WI38 (cell line): Measurements from ENCODE around the gene ADRA2B.
A peak's percentile ranks its signal among the peaks of the same experiment; 100 is the strongest.
"Not testable (repeated sequence)": the region's sequence is repeated elsewhere in the genome, so short reads cannot be mapped to it uniquely, and the experiment has no call there.

Experiments
- H3K4me3 ChIP-seq: 2 replicates; pipeline ENCODE4 v1.5.1; 2011; ENCODE audit warnings: low read depth, mild to moderate bottlenecking, control low read depth, low read length
- TF ChIP-seq, protein P1 (sequence below): IDR thresholded peaks from 2 replicates; pipeline ENCODE4 v1.5.1; 2012; ENCODE audit warnings: low read depth, mild to moderate bottlenecking, control low read depth, low read length

Gene ADRA2B

DNA sequence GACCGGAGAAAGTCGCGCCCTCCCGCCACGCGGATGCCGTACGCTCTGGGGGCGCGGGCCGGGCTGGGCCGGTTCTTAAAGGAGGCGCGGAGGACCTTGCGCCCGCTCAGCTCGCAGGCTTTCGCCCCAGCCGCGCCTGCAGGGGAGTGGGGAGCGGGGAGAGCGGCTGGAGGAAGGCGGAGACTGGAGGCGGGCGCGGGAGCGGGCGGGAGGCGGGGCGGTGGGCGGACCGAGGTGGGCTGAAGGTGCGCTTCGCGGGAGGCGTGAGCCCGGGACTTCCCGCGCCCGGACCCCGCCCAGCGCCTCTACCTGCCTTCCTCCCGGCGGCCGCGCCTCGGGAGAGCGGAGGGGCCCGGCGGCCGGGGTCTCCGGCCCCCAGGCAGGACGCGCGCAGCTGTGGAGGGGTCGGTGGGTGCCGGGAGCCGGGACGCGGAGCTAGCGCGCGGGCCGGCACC lies at the start of gene ADRA2B:
TSS of gene ADRA2B (minus strand) at position 148 of the 455 bp plus-strand sequence. CDS start 422 bp downstream, outside the sequence.
- H3K4me3 ChIP-seq: peak within 1 kb of the TSS; percentile 24; the same call in 1 of the 2 replicates
- TF ChIP-seq, protein P1, sequence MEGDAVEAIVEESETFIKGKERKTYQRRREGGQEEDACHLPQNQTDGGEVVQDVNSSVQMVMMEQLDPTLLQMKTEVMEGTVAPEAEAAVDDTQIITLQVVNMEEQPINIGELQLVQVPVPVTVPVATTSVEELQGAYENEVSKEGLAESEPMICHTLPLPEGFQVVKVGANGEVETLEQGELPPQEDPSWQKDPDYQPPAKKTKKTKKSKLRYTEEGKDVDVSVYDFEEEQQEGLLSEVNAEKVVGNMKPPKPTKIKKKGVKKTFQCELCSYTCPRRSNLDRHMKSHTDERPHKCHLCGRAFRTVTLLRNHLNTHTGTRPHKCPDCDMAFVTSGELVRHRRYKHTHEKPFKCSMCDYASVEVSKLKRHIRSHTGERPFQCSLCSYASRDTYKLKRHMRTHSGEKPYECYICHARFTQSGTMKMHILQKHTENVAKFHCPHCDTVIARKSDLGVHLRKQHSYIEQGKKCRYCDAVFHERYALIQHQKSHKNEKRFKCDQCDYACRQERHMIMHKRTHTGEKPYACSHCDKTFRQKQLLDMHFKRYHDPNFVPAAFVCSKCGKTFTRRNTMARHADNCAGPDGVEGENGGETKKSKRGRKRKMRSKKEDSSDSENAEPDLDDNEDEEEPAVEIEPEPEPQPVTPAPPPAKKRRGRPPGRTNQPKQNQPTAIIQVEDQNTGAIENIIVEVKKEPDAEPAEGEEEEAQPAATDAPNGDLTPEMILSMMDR: no peak

DNA sequence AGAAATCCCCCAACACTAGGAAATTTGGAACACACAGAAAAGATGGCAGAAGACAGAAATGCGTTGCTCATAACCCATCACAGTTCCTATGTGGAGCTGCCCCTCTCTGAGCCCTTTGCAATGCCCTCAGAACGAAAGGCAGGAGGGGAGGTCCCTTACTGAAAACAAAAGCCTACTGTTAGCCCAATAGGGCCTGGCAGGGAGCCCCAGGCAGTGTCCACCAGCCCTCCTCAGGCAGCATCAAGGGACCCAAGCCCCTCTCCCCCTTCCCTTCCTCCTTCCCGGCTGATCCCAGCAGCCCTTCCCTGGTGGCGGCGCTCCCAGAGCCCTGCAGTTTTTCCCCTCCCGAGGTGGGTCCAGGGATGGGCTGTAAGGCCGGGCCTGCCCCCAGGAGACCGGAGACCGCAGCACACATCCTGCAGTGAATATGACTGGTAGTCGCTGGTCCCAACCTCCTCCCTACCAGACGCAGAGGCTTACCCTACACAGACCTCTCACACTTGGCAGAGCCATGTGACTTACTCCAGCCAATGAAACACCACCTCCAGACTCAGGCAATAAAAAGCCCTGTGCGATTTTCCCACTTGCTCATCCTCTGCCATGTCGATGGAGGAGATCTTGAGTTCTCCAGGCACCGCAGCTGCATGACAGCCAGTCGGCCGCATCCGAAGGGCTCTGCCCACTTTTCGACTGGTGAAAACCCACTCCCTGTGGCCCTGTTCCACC lies 48.3 kb upstream of the ADRA2B start:
- TF ChIP-seq, protein P1: no peak
- H3K4me3 ChIP-seq: no peak overlapping the region

DNA sequence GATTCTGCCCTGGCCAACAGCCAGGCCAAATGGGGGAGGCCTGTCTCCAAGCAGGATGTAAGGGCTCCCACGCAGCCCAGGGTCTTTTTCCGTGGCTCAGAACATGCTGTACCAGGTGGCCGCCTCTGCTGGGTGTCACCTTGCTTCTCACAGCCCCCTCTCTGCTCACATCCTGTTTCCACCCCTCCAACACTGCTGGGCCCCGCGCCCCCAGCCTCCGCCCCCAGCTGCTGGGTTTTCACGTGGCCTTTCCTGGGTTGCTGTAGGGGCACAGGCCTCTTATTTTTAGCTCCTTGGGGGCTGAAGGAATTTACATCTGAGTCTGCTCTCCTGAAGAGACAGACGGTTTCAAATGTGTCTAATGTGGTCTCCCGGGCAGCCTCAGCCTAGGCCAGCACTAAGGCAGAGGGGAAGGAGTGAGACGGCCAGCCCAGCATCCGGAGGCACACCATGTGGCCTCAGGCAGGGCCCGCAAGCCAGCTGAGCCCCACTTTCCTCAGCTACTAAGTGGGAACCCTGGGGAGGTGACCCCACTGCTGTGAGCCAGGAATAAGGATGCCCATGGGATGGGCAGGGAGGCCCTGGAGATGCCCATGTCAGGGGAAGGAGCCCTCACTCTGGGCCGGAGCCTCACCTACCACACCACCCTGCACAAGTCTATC lies 47.5 kb upstream of the ADRA2B start:
- no peak overlapping the region for H3K4me3 ChIP-seq
- TF ChIP-seq, protein P1: no peak

DNA sequence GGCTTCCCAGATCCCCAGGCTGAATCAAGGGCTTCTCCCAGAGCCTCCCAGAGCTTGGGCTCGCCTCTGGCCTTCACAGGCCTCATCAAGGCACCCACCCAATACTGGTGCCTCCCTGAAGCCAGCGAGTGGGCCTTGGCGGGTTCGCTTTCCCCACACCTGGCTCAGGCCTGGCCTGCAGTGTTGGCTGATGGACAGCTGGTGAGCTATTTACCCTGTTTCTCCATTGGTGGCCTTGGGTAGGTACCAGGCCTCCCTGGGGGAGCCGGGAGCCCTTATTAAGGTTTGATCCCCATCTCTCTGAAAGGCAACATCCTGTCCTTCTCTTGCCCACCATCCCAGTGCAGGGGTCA lies 47.0 kb upstream of the ADRA2B start:
- no peak overlapping the region for H3K4me3 ChIP-seq
- TF ChIP-seq, protein P1: no peak

DNA sequence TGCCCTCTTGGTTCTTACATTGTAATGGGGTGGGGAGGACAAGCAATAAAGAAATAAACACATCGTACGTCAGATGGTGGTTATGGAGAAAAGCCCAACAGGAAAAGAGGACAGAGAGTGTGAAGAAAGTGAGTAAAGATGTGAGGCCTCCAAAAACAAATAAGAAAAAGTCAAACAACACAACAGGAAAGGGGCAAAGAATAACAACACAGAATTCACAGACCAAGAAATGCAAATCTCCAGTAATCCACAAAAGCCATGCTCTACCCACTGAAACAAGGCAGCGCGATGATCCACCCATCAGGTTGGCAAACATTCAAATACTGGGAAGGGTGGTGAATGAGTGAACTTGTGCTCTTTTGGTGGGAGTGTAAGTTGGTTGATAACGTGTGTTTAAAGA lies 45.5 kb upstream of the ADRA2B start:
- TF ChIP-seq, protein P1: no peak
- no peak overlapping the region for H3K4me3 ChIP-seq

DNA sequence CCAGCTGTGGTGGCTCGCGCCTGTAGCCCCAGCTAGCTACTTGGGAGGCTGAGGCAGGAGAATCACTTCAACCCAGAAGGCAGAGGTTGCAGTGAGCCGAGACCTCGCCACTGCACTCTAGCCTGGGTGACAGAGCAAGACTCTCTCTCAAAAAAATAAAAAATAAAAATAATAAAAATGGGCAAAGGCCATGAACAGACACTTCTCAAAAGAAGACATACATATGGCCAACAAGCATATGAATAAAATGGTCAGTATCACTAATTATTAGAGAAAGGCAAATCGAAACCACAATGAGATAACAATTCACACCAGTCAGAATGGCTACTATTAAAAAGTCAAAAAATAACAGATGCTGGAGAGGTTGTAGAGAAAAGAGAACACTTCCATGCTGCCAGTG lies 44.0 kb upstream of the ADRA2B start:
- not testable (repeated sequence) for H3K4me3 ChIP-seq

DNA sequence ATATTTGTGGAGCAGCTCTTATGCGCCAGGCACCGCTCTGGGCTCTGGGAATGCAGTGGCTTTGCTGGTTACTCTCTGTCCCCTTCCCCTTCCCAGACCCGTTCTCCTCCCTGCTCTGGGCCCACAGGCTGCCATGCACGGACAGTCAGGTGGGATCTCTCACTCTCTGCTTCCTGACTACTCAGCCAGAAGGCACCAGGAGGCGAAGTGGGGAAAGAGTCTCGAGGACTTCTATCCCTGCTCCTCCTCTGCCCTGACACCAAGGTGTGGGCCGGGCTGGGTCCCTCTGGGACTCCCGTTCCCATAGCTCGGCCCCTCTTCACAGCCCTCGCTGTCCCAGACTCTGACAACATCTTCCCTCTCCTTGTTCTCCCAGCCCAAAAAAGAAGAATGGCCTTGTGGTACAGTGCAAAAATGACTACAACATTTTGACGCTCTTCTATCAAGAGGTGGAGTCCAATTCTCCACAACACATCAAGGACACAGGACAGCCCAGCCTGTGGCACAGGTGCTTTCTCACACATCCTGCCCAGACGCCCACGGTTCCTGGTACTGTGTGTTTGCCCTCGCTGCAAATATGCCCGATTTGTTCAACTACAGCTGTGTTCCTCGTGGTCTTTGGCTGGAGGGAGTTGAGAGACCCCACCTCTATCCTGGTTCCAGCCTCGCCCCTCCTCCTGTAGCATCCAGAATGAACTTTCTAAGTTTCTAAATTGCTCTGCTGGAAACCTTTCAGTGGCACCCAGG lies 42.9 kb upstream of the ADRA2B start:
- no peak overlapping the region for H3K4me3 ChIP-seq
- TF ChIP-seq, protein P1: no peak
